NCI-H1092 treated with DMSO at 0.1 percent for 48 hours (cell line): Measurements from ENCODE around the gene FAM3D.
"Not testable (repeated sequence)": the region's sequence is repeated elsewhere in the genome, so short reads cannot be mapped to it uniquely, and the experiment has no call there.

Experiments
- DNase-seq: peaks from one replicate; lab custom pipeline; 2025; lab: John Stamatoyannopoulos, UW

The FAM3D gene

GRCh38 chr3:58683466-58683865 lies 16.9 kb upstream of the FAM3D start:
- no peak for DNase-seq

- DNase-seq = no peak
Measured at GRCh38 chr3:58683001-58683458, 16.5 kb upstream of the FAM3D start.

- no peak for DNase-seq
Measured at GRCh38 chr3:58681863-58682262, 15.3 kb upstream of the FAM3D start.

- no peak for DNase-seq
Measured at GRCh38 chr3:58680879-58681525, 14.4 kb upstream of the FAM3D start.

GRCh38 chr3:58679974-58680666 lies 13.5 kb upstream of the FAM3D start:
- no peak for DNase-seq

- no peak for DNase-seq
Measured at GRCh38 chr3:58679446-58679845, 12.9 kb upstream of the FAM3D start.

- not testable (repeated sequence) for DNase-seq
Measured at GRCh38 chr3:58678177-58678970, 11.8 kb upstream of the FAM3D start.

GRCh38 chr3:58672880-58673279 lies 6.3 kb upstream of the FAM3D start:
- no peak for DNase-seq

- no peak for DNase-seq
Measured at GRCh38 chr3:58672451-58672850, 5.9 kb upstream of the FAM3D start.

GRCh38 chr3:58670506-58671135 lies 4.0 kb upstream of the FAM3D start:
- no peak for DNase-seq

GRCh38 chr3:58668247-58668646 lies 1.7 kb upstream of the FAM3D start:
- DNase-seq = no peak

GRCh38 chr3:58667704-58668103 lies 1.1 kb upstream of the FAM3D start:
- no peak for DNase-seq

GRCh38 chr3:58667229-58667628 lies 655 bp upstream of the FAM3D start:
- no peak for DNase-seq

- DNase-seq = no peak
Measured at GRCh38 chr3:58665405-58665804, 1.2 kb downstream of the FAM3D start.

- DNase-seq = no peak
Measured at GRCh38 chr3:58664611-58665010, 2.0 kb downstream of the FAM3D start.

GRCh38 chr3:58661836-58662420 lies 4.6 kb downstream of the FAM3D start:
- DNase-seq = no peak

GRCh38 chr3:58660998-58661397 lies 5.6 kb downstream of the FAM3D start:
- no peak for DNase-seq

GRCh38 chr3:58659051-58659675 lies 7.4 kb downstream of the FAM3D start:
- no peak for DNase-seq

- DNase-seq = no peak
Measured at GRCh38 chr3:58658508-58658907, 8.1 kb downstream of the FAM3D start.

GRCh38 chr3:58657571-58658141 lies 8.9 kb downstream of the FAM3D start:
- no peak for DNase-seq

GRCh38 chr3:58657036-58657520 lies 9.5 kb downstream of the FAM3D start:
- DNase-seq = no peak
